Posterior vena cava (tissue), 2 donors: Measurements from ENCODE around the gene GABRG2. TPM values are rescaled to one million over a fixed set of nuclear protein-coding genes. Genes with fewer than 3 reads are reported as not detected.
"Not testable (repeated sequence)": the region's sequence is repeated elsewhere in the genome, so short reads cannot be mapped to it uniquely, and the experiment has no call there.

Experiments
- DNase-seq: peaks from one replicate; pipeline ENCODE4 v3.0.0-alpha.2; 2020; ENCODE audit warnings: low spot score
- intact Hi-C, 2 donors: fragments of 100-400 bp; cut with DNase I; formaldehyde crosslinking; loops; one replicate each; pipeline versions ENCODE4 v1.14.1 to v1.14.2; 2022 to 2023
- long read RNA-seq, 2 donors: library from polyadenylated mRNA; unstranded; transcript quantifications; one replicate each; pipeline ENCODE4 v2.0.0, GENCODE V29; 2020 to 2021
- total RNA-seq, 2 donors: library from RNA; stranded (reverse); fragmentation: NEBNext Ultra II Directional; extraction: Animal tissue kit (Norgen Biotek cat#: 25700); gene quantifications; one replicate each; pipeline ENCODE4 v1.2.1, GENCODE V29; 2021
- donor health status: DM: yes; HTN: yes; CAD: no.
- donor health status: DM: yes; HTN: yes; CAD: no.

The GABRG2 gene
- total RNA-seq: not detected
- long read RNA-seq, donor 1: 0 reads
- long read RNA-seq, donor 2: 0 reads

- intact Hi-C loops: no loop called here
Measured at GRCh38 chr5:162067655-162068411, at the start of gene GABRG2. GABRG2 (plus strand) TSS chr5:162067773; CDS start chr5:162068000, 227 bp downstream.

GRCh38 chr5:162025312-162025711, 42.3 kb upstream of the GABRG2 start:
- intact Hi-C loops: no loop called here

More at GRCh38 chr5:162067655-162068411, at the start of gene GABRG2:
- no peak for DNase-seq

GRCh38 chr5:162026803-162027202, 40.8 kb upstream of the GABRG2 start:
- intact Hi-C loops: no loop called here
- no peak for DNase-seq

More at GRCh38 chr5:162025312-162025711, 42.3 kb upstream of the GABRG2 start:
- no peak for DNase-seq

- intact Hi-C loops: no loop called here
- DNase-seq: no peak
Measured at GRCh38 chr5:162037431-162037830, 30.1 kb upstream of the GABRG2 start.

DNA sequence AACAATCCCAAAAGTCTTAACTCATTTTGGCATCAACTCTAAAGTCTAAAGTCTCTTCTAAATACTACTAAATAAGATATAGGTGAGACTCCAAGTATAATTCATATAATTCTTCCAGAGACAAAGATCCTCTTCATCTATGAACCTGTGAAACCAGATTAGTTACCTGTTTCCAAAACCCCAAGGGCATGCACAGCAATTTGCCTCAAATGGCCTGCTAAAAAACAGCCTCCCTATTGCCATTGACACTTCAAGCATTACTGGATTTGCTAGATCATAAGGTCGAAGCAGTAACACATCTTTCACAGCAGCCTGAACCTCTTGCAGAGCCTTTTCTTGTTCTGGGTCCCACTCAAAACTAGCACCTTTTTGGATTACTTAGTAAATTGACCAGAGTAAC, 20.3 kb upstream of the GABRG2 start:
- no peak for DNase-seq
- intact Hi-C loops: no loop called here

DNA sequence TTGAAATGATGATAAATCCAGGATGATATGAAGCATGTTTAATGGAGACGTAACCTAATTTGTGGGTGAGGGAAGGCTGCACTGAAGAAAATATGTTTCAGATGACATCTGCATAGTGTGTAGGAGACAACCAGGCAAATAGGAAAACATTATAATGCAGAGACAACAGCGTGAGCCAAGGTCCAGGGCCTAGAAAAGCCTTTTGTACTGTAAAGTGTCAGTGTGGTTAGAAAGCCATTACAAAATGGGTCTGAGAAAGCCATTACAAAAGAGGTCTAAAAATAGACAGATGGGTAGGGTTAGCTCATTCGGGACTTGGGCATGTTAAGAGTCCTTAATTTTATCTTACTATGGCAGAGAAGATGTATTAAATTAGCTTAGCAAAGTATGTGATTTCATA, 14.9 kb upstream of the GABRG2 start:
- DNase-seq: no peak
- intact Hi-C loops: no loop called here

DNA sequence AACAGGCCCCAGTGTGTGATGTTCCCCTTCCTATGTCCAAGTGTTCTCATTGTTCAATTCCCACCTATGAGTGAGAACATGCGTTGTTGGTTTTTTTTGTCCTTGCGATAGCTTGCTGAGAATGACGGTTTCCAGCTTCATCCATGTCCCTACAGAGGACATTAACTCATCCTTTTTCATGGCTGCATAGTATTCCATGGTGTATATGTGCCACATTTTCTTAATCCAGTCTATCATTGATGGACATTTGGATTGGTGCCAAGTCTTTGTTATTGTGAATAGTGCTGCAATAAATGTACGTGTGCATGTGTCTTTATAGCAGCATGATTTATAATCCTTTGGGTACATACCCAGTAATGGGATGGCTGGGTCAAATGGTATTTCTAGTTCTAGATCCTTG, 12.5 kb upstream of the GABRG2 start:
- intact Hi-C loops, DNase-seq: not testable (repeated sequence)

DNA sequence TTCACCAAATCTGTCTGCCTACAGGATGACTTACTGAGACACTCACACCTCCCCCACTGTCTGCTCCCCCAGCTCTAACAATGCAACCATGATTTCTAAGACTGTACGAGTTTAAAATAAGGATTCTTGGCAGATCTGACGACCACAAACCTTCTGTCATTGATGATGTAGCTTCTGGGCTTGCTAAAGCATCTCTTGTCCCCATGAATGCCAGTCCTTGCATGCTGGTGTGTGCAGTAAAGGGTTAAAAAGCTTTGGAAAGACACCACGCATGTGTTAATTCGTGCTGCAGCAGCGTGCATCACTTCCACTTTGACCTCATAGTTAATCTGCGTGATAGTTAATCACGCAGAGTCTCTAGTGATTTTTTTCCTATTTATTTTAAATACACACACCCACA, 411 bp upstream of the GABRG2 start:
- intact Hi-C loops: no loop called here
- no peak for DNase-seq

- intact Hi-C loops: no loop called here
- DNase-seq: peak; percentile 69
Measured at GRCh38 chr5:162068412-162068811, 839 bp downstream of the GABRG2 start.

GRCh38 chr5:162068936-162069335, 1.4 kb downstream of the GABRG2 start:
- no peak for DNase-seq
- intact Hi-C loops: no loop called here

GRCh38 chr5:162078805-162079204, 11.2 kb downstream of the GABRG2 start:
- intact Hi-C loops: no loop called here
- no peak for DNase-seq

DNA sequence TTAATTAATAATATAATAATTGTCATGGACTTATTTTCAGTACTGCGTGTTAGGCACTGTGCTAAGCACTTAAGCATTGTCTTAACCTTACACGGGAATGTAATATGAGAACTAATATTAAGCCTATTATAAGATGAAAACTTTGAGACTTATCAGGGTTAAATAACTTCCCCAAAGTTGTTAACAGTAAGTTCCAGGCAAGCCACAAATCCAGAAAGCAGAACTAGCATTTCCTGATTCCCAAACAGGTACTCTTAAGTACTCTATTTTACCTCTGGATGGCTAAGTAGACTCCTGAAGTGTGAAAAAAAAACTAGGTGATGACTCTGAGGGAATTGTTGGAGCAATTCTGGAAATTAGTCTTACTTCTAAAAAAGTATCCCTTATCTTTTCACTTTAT, 23.8 kb downstream of the GABRG2 start:
- DNase-seq: no peak
- intact Hi-C loops: no loop called here

- intact Hi-C loops: no loop called here
- no peak for DNase-seq
Measured at GRCh38 chr5:162096448-162096847, 28.9 kb downstream of the GABRG2 start.

DNA sequence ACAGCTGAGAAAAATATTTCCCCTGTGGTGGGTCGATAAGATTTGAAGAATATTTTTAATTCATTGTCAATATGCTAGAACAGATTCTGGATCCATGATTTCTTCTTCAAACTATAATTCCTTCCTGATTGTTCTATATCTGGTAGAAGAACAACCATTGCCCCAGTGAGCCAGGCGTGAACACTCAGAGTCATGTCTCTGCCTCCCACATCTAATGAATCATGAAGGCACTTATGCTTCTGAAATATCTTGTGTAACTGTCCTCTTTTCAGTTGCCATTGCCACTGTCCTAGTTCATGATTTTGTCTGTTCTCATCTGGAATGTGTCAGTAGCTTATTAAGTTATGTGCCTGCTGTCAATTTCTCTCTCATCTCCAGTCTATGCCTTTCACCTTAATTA, 40.0 kb downstream of the GABRG2 start:
- intact Hi-C loops: no loop called here

GRCh38 chr5:162119801-162120200, 52.2 kb downstream of the GABRG2 start:
- intact Hi-C loops: no loop called here

More for the DNA sequence above, 40.0 kb downstream of the GABRG2 start:
- DNase-seq: no peak

DNA sequence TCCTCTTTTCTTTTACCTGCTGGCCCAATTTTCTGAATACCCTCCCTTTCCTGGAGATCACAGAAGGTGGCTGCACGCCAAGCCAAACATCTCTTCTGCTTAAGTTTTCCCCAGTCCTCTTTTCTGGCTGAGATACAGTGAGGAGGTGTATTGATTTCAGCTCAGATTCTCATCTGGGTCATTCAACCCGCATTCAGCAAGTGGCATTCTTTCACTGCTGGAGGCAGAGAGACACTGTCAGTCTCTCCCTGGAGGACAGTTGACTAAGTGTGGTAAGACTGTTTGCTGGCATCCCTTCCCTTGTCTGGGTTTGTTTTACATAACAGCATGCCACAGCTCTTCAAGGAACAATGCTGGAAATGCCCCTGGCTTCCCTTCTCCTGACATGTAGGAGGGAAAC, 60.5 kb downstream of the GABRG2 start:
- intact Hi-C loops: no loop called here

More at GRCh38 chr5:162119801-162120200, 52.2 kb downstream of the GABRG2 start:
- no peak for DNase-seq

GRCh38 chr5:162132348-162132747, 64.8 kb downstream of the GABRG2 start:
- no peak for DNase-seq
- intact Hi-C loops: no loop called here

More for the DNA sequence above, 60.5 kb downstream of the GABRG2 start:
- no peak for DNase-seq

- intact Hi-C loops: no loop called here
- DNase-seq: no peak
Measured at GRCh38 chr5:162139190-162139589, 71.6 kb downstream of the GABRG2 start.

GRCh38 chr5:162154242-162154641, 86.7 kb downstream of the GABRG2 start:
- intact Hi-C loops: no loop called here
- no peak for DNase-seq

- DNase-seq: no peak
- intact Hi-C loops: no loop called here
Measured at GRCh38 chr5:162160401-162160800, 92.8 kb downstream of the GABRG2 start.

GRCh38 chr5:162163663-162164062, 96.1 kb downstream of the GABRG2 start:
- no peak for DNase-seq

More at GRCh38 chr5:162163663-162164062, 96.1 kb downstream of the GABRG2 start:
- intact Hi-C loops: no loop called here
